ENCODE results near the gene HDAC7.

DNA sequence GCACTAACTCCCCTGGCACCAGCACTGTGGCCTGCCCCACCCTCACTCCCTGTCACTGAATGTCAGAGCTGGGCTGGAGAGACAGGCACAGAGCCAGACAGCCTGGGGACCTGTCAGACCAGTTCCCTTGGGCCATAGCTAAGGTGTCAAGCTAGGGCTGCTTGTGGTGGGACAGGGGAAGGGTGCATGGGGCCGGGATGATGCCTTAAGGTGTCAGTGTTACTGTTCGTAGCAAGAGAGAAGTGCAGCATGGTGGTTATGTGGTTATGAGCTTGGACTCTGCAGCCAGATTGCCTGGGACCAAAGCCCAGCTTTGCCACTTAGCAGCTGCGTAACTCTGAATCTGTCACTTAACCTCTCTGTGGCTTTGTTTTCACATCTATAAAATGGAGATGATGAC is 64.8 kb downstream of the HDAC7 start:
- no peak for TF ChIP-seq POLR2A (IDR thresholded peaks at IDR 0.05)
- TF ChIP-seq CTCF (IDR thresholded peaks at IDR 0.05) = no peak

Data from tibial nerve (tissue), 3 donors.